Fibroblast of lung (primary cell): Measurements from ENCODE around the gene ENO1.

Experiments used
- CTCF ChIP-seq, 2 donors: IDR thresholded peaks in 1 of 2; conservative IDR thresholded peaks in 1 of 2; 1 replicate in 1 of 2; 2 replicates in 1 of 2; pipeline ENCODE4 v1.5.1; 2011 to 2012; ENCODE audit warnings: low read length in 2 of 2, control low read depth in 1 of 2, inconsistent platforms in 1 of 2, low read depth in 1 of 2, mild to moderate bottlenecking in 1 of 2
- EZH2 ChIP-seq: IDR thresholded peaks from 2 replicates; pipeline ENCODE4 v1.5.1; 2012; ENCODE audit warnings: low read length, control low read depth, mild to moderate bottlenecking; ENCODE audit errors: missing control alignments

GRCh38 chr1:8889103-8889846, 10.8 kb upstream of the ENO1 start:
- TF ChIP-seq EZH2 (no peak), CTCF (conservative IDR thresholded peaks at IDR 0.05 in 1 of 2, IDR thresholded peaks at IDR 0.05 in 1 of 2; ENCODE audit: low read depth in 1 of 2, low read length in 2 of 2) (no peak)
